Heart left ventricle (tissue), 16 donors: Measurements from ENCODE around the gene H6PD. TPM values are rescaled to one million over a fixed set of nuclear protein-coding genes. Genes with fewer than 3 reads are reported as not detected.

Experiments used
- ATAC-seq, 4 donors: fragments of 200-7000 bp; cut with Tn5 transposase; one replicate each; pipeline ENCODE4 v1.9.1; 2020 to 2022; ENCODE audit warnings: moderate library complexity in 4 of 4, mild to moderate bottlenecking in 3 of 4, moderate number of reproducible peaks in 1 of 4
- DNase-seq, 5 donors: peaks; one replicate each; pipeline ENCODE4 v3.0.0-alpha.2; 2020
- H3K27ac ChIP-seq, 12 donors: fragments of 200-600 bp; sonication (generic) in 4 of 12; one replicate each; pipeline versions ENCODE4 v1.5.0 to v1.8.0; 2016 to 2022; ENCODE audit warnings: mild to moderate bottlenecking in 2 of 12
- H3K27me3 ChIP-seq, 9 donors: fragments of 200-600 bp; sonication (generic) in 2 of 9; one replicate each; pipeline versions ENCODE4 v1.5.1 to v1.8.0; 2016 to 2022; ENCODE audit warnings: mild to moderate bottlenecking in 3 of 9
- H3K36me3 ChIP-seq, 9 donors: fragments of 200-600 bp; sonication (generic) in 2 of 9; one replicate each; pipeline versions ENCODE4 v1.5.0 to v1.8.0; 2018 to 2022; ENCODE audit warnings: mild to moderate bottlenecking in 2 of 9
- H3K4me1 ChIP-seq, 12 donors: fragments of 200-600 bp; sonication (generic) in 4 of 12; one replicate each; pipeline versions ENCODE4 v1.5.0 to v1.8.0; 2016 to 2022; ENCODE audit warnings: mild to moderate bottlenecking in 3 of 12
- H3K4me3 ChIP-seq, 12 donors: fragments of 200-600 bp; sonication (generic) in 4 of 12; one replicate each; pipeline versions ENCODE4 v1.5.0 to v1.8.0; 2017 to 2022; ENCODE audit warnings: mild to moderate bottlenecking in 9 of 12, moderate library complexity in 4 of 12
- H3K9me3 ChIP-seq, 12 donors: fragments of 200-600 bp; sonication (generic) in 4 of 12; one replicate each; pipeline versions ENCODE4 v1.5.0 to v1.8.0; 2016 to 2022; ENCODE audit warnings: mild to moderate bottlenecking in 1 of 12
- CTCF ChIP-seq, 12 donors: fragments of 200-600 bp; sonication (generic) in 4 of 12; IDR thresholded peaks; one replicate each; pipeline versions ENCODE4 v1.5.0 to v1.8.0; 2018 to 2022; ENCODE audit warnings: antibody characterized with exemption in 12 of 12, mild to moderate bottlenecking in 5 of 12
- POLR2A ChIP-seq, 2 donors: fragments of 450-650 bp; IDR thresholded peaks; one replicate each; pipeline ENCODE4 v1.6.1; 2017; ENCODE audit warnings: antibody characterized with exemption in 2 of 2, mild to moderate bottlenecking in 2 of 2, moderate library complexity in 2 of 2
- WGBS, 4 donors: extraction: QIAGEN DNeasy Blood & Tissue Kit in 2 of 4; methylation state at CpG; one replicate each; pipeline versions ENCODE4 v1.1.5 to v1.1.7; 2013 to 2018; 5-methylcytosine and 5-hydroxymethylcytosine counted together
- intact Hi-C, 10 donors: fragments of 100-400 bp; cut with DNase I; formaldehyde crosslinking; loops; one replicate each; pipeline versions ENCODE4 v1.11.1 to v1.14.2; 2022
- polyA plus RNA-seq, 2 donors: library from polyadenylated mRNA; stranded (reverse); fragments of 200-250 nt; gene quantifications; one replicate each; pipeline ENCODE4 v1.2.3, GENCODE V29; 2013
- total RNA-seq, 9 donors: library from RNA; depleted of rRNA in 2 of 9; stranded (reverse); fragments of >200 nt in 2 of 9; fragmentation: NEBNext Ultra II Directional in 3 of 9; extraction: Animal tissue kit (Norgen Biotek cat#: 25700) in 3 of 9; gene quantifications; one replicate each; pipeline versions ENCODE4 v1.1.0 to v1.2.4, GENCODE V29; 2016 to 2023
- donor health status: ischemic (EF 13 %, LVEDD 7.1; RV severe dilation, severe dysfunction).
- donor health status: healthy with polysubstance abuse.
- donor health status: DM: no; HTN: yes; CAD: no.
- donor health status: DM: no; HTN: no; CAD: no.
- donor health status: ischemic (EF 25% LVEDD 6.9; RV normal size, moderate dysfunction).
- donor health status: ischemic (EF 25% LVEDD 5.7; RV mildly dilated, moderate dysfunction).
- donor health status: healthy.
- donor health status: DM: yes; HTN: yes; CAD: no.
- donor health status: ischemic (EF 35%, LVEDD 5.7; RV mildly dilated, moderate dysfunction).
- donor health status: nonischemic (EF 11% LVEDD 7.7; RV severe dilation, severe dysfunction).
- donor health status: DM: yes; HTN: yes; CAD: no.
- donor health status: PGD.
- donor health status: ischemic (EF 29% LVEDD 5.4; RV normal size, mild dysfunction).
- donor health status: nonischemic (EF 23%, LVEDD 6.1; RV moderate dilation, normal function).

Gene H6PD
- total and polyA plus RNA-seq, 11 donors, result 11.0 to 54.5 (median 26.4) TPM

- peak overlapping the region; percentile 42 to 88 (median 74) for H3K27ac ChIP-seq
- DNase-seq (peak in 1 of 5 donors; percentile 36), ATAC-seq (peak in 2 of 4 donors; percentile 3 to 12)
- intact Hi-C loops, result no loop called here
- H3K4me3 ChIP-seq, result peak overlapping the region in 1 of 12 donors; percentile 3
- peaks cover 8 to 86% (median 51%) of the 10 kb centered on the region in 12 donors for H3K4me1 ChIP-seq
- WGBS, 4 donors, result 32 to 42% (median 37%) methylated on average over 15 to 21 of the region's 21 CpGs
- peaks cover 0 to 30% (median 21%) of the 10 kb centered on the region in 9 donors for H3K36me3 ChIP-seq
- TF ChIP-seq CTCF (IDR thresholded peaks at IDR 0.05) (peak in 1 of 12 donors; percentile 2), POLR2A (IDR thresholded peaks at IDR 0.05) (no peak)
- H3K27me3 ChIP-seq, result no peaks in the 10 kb centered on the region
- no peaks in the 10 kb centered on the region for H3K9me3 ChIP-seq
Observed at GRCh38 chr1:9250411-9251381, 16.1 kb downstream of the H6PD start.

DNA sequence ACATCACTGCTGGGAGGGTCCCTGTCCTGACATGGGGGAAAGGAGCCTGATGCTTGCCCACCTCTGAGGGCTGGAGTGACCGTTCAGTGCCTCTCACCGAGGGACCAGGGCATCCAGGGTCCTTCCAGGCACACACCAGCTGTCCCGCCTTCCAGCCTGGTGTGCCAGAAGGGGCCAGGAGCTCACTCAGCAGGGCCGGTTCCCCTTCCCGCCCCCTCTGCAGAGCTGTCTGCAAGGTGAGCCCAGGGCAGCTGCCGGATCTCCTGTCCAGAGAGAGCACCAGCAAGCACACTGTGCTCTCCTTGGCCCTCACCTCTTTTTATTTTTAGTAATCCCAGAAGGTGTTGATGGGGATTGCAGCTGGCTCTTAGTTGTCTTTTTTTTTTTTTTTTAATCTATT, 16.9 kb downstream of the H6PD start:
- Histone ChIP-seq H3K9me3 (no peaks in the 10 kb centered on the region), H3K27ac (peak overlapping the region; percentile 42 to 88 (median 74)), H3K27me3 (no peaks in the 10 kb centered on the region), H3K4me1 (peaks cover 8 to 81% (median 51%) of the 10 kb centered on the region in 12 donors), H3K4me3 (peak overlapping the region in 1 of 12 donors; percentile 3), H3K36me3 (peaks cover 0 to 25% (median 19%) of the 10 kb centered on the region in 9 donors)
- peak; percentile 36 to 50 (median 44) for ATAC-seq
- WGBS, 4 donors, result 21 to 30% (median 23%) methylated on average over 4 to 6 of the region's 6 CpGs
- intact Hi-C loops, result no loop called here
- DNase-seq, result peak in 2 of 5 donors; percentile 67
- TF ChIP-seq POLR2A (IDR thresholded peaks at IDR 0.05) (no peak), CTCF (IDR thresholded peaks at IDR 0.05) (no peak)

DNA sequence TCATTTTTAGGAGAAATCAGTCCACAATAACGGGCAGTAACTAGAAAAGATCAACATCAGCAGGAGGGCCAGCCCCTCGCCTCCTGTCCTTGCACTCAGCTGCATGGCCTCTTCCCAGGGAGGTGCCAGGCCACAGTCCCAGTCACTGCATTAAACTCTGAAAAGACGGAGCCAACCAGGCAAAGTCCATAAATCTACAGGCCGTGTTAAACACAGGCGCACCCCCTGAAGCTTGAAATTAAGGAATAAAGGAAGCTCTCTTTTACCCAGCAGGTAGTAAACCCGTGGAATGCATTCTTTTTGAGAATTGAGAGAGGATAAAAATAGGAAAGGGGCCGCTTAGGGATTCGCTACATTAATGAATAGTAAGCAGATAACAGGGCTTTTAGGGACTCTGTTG, 18.4 kb downstream of the H6PD start:
- H3K4me3 ChIP-seq, result no peak overlapping the region
- 51 to 56% (median 54%) methylated on average over 8 of the region's 8 CpGs for WGBS, 4 donors
- no peak for DNase-seq
- peak overlapping the region; percentile 3 to 88 (median 74) for H3K27ac ChIP-seq
- H3K36me3 ChIP-seq, result peaks cover 0 to 14% (median 9%) of the 10 kb centered on the region in 9 donors
- TF ChIP-seq CTCF (IDR thresholded peaks at IDR 0.05), result no peak
- no peak for TF ChIP-seq POLR2A (IDR thresholded peaks at IDR 0.05)
- H3K27me3 ChIP-seq, result no peaks in the 10 kb centered on the region
- H3K9me3 ChIP-seq, result no peaks in the 10 kb centered on the region
- peaks cover 8 to 66% (median 49%) of the 10 kb centered on the region in 12 donors for H3K4me1 ChIP-seq
- intact Hi-C loops, result no loop called here
- ATAC-seq, result no peak

DNA sequence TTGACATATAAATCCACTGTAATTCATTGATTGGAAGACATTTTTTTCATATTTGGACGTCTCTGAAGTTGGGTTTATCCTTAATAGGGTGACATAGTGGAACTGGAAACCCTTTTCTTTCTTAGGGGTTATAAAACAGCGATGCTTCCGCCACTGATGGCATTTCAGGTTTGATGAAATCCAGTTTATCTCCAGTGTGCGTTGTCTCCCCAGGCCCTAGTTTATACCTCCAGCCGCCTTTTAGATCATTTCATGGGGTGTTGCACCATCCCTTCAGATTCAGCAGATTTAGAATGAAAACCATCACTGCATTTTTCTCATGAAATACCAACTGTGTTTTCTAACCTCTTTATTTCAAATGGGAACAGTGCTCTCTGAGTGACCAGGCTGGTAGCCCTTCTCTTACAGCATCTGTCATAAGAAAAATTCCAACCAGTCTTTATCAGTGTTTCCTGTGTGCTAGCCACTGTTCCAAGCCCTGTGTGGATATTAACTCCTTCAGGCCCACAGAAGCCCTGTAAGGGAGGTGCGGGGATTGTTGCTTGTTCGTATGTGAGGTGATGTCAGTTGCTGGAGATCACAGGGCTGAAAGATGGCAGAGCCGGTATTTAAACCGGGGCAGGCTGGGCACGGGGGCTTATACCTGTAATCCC, 19.0 kb downstream of the H6PD start:
- peak; percentile 18 to 43 (median 32) for ATAC-seq
- intact Hi-C loops, result no loop called here
- WGBS, 4 donors, result 46 to 55% (median 52%) methylated on average over 10 of the region's 10 CpGs

More for the DNA sequence above, 19.0 kb downstream of the H6PD start:
- Histone ChIP-seq H3K4me1 (peaks cover 8 to 62% (median 46%) of the 10 kb centered on the region in 12 donors), H3K36me3 (peaks cover 0 to 12% (median 6%) of the 10 kb centered on the region in 9 donors), H3K9me3 (no peaks in the 10 kb centered on the region), H3K27ac (peak overlapping the region; percentile 13 to 88 (median 74)), H3K4me3 (no peak overlapping the region), H3K27me3 (no peaks in the 10 kb centered on the region)
- DNase-seq, result no peak
- no peak for TF ChIP-seq CTCF (IDR thresholded peaks at IDR 0.05)
- no peak for TF ChIP-seq POLR2A (IDR thresholded peaks at IDR 0.05)
